NCI-H146 treated with DMSO at 0.1 percent for 48 hours (cell line): ENCODE measurements around the gene SLC35A4.

Source experiments
- DNase-seq: peaks from one replicate; lab custom pipeline; 2025; ENCODE audit not compliant: unreplicated experiment; lab: John Stamatoyannopoulos, UW

SLC35A4 gene

GRCh38 chr5:140564196-140565023 is at the start of gene SLC35A4, which contains the start of gene APBB3:
Gene SLC35A4 (plus strand): TSS chr5:140564828. CDS start chr5:140567170, 2,342 bp downstream.
Gene APBB3 (minus strand): TSS chr5:140564598. CDS start chr5:140564245, 353 bp downstream.
- peak; percentile 84 for DNase-seq

- no peak for DNase-seq
These were observed 40.6 kb upstream of the SLC35A4 start for GRCh38 chr5:140524003-140524402.

GRCh38 chr5:140540227-140540626 is 24.4 kb upstream of the SLC35A4 start:
- DNase-seq = no peak

- DNase-seq = no peak
These were observed 21.7 kb upstream of the SLC35A4 start for GRCh38 chr5:140542972-140543371.

- no peak for DNase-seq
These were observed 19.6 kb upstream of the SLC35A4 start for GRCh38 chr5:140544986-140545385.

- DNase-seq = no peak
These were observed 19.0 kb upstream of the SLC35A4 start for GRCh38 chr5:140545606-140546005.

GRCh38 chr5:140546851-140547507 is 17.6 kb upstream of the SLC35A4 start:
- DNase-seq = no peak

GRCh38 chr5:140547508-140548299 is 16.9 kb upstream of the SLC35A4 start, which contains the start of gene EIF4EBP3:
Gene EIF4EBP3 (plus strand): TSS chr5:140547662. CDS start chr5:140547738, 76 bp downstream.
- no peak for DNase-seq

GRCh38 chr5:140548300-140548688 is 16.3 kb upstream of the SLC35A4 start:
- no peak for DNase-seq

- no peak for DNase-seq
These were observed 15.8 kb upstream of the SLC35A4 start for GRCh38 chr5:140548791-140549190.

- no peak for DNase-seq
These were observed 15.1 kb upstream of the SLC35A4 start for GRCh38 chr5:140549237-140550144.

- no peak for DNase-seq
These were observed 14.2 kb upstream of the SLC35A4 start for GRCh38 chr5:140550147-140551079.

GRCh38 chr5:140551872-140552271 is 12.8 kb upstream of the SLC35A4 start:
- DNase-seq = no peak

- no peak for DNase-seq
These were observed 11.0 kb upstream of the SLC35A4 start for GRCh38 chr5:140553657-140554056.

GRCh38 chr5:140554454-140554853 is 10.2 kb upstream of the SLC35A4 start:
- no peak for DNase-seq

GRCh38 chr5:140555747-140556312 is 8.8 kb upstream of the SLC35A4 start:
- no peak for DNase-seq

GRCh38 chr5:140556438-140556837 is 8.2 kb upstream of the SLC35A4 start:
- no peak for DNase-seq

- DNase-seq = peak; percentile 75
These were observed 7.4 kb upstream of the SLC35A4 start, which contains the start of gene SRA1 for GRCh38 chr5:140557136-140557805. Gene SRA1 (minus strand): TSS chr5:140557473. CDS start chr5:140557452, 21 bp downstream.
